OCI-LY1 (cell line): ENCODE data around the gene ZNF548.

Experiments
- EZH2 ChIP-seq: fragments of 200-600 bp; sonication (generic), shearing (Covaris generic); IDR thresholded peaks from 2 replicates; pipeline ENCODE4 v1.8.0; 2017; ENCODE audit warnings: borderline replicate concordance, mixed run types, mild to moderate bottlenecking, antibody characterized with exemption, low read length, moderate library complexity, mixed read lengths
- TF ChIP-seq, protein P1 (sequence below): fragments of 200-600 bp; sonication (generic), shearing (Covaris generic); IDR thresholded peaks from 2 replicates; pipeline ENCODE4 v1.5.1; 2017; ENCODE audit warnings: mild to moderate bottlenecking, antibody characterized with exemption, low read length, moderate library complexity, mixed read lengths

DNA sequence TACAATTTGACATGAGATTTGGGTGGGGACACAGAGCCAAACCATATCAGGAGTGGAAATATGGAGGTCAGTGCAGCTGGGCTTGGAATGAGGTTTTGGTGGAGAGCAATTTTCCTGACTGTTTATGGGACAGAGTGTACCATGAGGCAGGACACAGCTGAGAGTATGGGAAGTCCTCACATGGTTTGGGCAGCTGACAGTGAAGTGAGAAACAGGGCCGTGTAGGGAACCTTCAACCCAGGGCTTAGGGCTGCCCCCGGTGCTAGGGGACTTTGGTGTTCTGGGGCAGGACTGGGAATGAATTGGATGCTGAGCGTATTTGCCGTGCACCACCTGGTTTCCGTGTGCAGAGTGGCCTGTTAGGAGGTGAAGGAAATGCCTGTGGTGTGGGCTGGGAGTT, 6.1 kb downstream of the ZNF548 start:
- TF ChIP-seq, protein P1, sequence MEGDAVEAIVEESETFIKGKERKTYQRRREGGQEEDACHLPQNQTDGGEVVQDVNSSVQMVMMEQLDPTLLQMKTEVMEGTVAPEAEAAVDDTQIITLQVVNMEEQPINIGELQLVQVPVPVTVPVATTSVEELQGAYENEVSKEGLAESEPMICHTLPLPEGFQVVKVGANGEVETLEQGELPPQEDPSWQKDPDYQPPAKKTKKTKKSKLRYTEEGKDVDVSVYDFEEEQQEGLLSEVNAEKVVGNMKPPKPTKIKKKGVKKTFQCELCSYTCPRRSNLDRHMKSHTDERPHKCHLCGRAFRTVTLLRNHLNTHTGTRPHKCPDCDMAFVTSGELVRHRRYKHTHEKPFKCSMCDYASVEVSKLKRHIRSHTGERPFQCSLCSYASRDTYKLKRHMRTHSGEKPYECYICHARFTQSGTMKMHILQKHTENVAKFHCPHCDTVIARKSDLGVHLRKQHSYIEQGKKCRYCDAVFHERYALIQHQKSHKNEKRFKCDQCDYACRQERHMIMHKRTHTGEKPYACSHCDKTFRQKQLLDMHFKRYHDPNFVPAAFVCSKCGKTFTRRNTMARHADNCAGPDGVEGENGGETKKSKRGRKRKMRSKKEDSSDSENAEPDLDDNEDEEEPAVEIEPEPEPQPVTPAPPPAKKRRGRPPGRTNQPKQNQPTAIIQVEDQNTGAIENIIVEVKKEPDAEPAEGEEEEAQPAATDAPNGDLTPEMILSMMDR: no peak
- no peak for TF ChIP-seq EZH2
